22Rv1 (cell line): ENCODE data around the gene SYT8.

ENCODE experiments used
- ZFX ChIP-seq: fragments of 450-650 bp; IDR thresholded peaks from 2 replicates; pipeline ENCODE4 v1.6.1; 2017; ENCODE audit warnings: antibody characterized with exemption, borderline replicate concordance
- TF ChIP-seq, protein P1 (sequence below): fragments of 450-650 bp; IDR thresholded peaks from 2 replicates; pipeline ENCODE4 v1.5.1; 2017; ENCODE audit warnings: mild to moderate bottlenecking

DNA sequence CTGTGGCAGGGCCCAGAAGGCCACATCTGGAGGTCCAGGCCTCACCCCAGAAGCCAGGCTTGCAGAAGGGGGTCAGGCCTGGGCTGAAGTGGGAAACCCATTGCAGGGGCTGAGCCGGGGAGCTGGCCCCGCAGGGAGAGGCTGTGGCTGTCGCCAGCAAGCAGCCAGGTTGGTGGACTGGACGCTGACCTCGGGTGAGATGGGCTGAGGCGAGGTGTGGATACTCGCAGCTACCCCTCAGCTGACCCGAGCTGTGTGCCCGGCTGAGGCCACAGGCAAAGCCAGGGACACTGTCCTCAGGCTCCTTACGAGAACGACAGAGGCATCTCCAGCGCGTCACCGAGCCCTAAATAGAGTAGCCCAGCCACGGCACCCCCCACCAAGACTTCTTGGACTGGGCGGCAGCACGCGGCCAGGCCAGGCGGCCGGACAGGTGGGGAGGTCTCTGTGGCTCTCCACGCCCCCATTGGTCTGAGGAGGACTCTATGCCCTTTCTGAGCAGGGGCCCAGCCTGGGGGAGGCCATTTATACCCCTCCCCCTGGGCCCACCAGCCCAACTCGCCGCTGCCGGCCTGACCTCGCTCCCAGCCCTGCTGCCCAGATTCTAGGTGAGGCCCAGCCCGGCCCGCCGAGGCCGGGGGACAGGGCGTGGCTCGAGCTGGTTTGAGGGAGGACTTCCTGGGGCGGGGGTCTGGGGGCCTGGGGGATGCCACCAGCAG, 3.8 kb downstream of the SYT8 start, which contains the start of gene TNNI2:
- TF ChIP-seq, protein P1, sequence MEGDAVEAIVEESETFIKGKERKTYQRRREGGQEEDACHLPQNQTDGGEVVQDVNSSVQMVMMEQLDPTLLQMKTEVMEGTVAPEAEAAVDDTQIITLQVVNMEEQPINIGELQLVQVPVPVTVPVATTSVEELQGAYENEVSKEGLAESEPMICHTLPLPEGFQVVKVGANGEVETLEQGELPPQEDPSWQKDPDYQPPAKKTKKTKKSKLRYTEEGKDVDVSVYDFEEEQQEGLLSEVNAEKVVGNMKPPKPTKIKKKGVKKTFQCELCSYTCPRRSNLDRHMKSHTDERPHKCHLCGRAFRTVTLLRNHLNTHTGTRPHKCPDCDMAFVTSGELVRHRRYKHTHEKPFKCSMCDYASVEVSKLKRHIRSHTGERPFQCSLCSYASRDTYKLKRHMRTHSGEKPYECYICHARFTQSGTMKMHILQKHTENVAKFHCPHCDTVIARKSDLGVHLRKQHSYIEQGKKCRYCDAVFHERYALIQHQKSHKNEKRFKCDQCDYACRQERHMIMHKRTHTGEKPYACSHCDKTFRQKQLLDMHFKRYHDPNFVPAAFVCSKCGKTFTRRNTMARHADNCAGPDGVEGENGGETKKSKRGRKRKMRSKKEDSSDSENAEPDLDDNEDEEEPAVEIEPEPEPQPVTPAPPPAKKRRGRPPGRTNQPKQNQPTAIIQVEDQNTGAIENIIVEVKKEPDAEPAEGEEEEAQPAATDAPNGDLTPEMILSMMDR, result no peak
- TF ChIP-seq ZFX, result no peak
